B cell (primary cell): ENCODE data around the gene EGFLAM.

Experiments used
- EZH2 ChIP-seq: IDR thresholded peaks from 2 replicates; pipeline ENCODE4 v1.6.1; 2012; ENCODE audit warnings: borderline replicate concordance, low read depth, mild to moderate bottlenecking, moderate library complexity, low read length; ENCODE audit not compliant: insufficient read depth, poor library complexity, severe bottlenecking
- TF ChIP-seq, protein P1 (sequence below): fragments of 200-600 bp; IDR thresholded peaks from one replicate; pipeline ENCODE4 v1.8.0; 2022; ENCODE audit warnings: antibody characterized with exemption, mild to moderate bottlenecking

DNA sequence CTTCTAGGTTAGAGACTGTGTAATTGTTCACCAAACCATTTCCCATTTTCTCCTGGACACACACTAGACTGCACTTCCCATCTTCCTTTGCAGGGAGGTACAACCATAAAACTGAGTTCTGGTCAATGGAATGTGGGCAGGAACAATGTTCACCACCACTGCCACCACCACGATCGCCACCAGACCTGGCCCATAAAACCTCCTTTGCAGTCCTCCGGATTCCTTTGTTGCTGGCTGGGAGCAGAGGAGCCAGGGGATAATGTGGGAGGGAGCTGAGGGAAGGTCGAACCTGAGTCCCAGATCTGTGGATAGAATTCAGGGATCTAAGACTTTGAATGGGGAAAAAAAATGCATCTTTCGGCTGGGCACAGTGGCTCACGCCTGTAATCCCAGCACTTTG lies 29.4 kb upstream of the EGFLAM start:
- TF ChIP-seq, protein P1, sequence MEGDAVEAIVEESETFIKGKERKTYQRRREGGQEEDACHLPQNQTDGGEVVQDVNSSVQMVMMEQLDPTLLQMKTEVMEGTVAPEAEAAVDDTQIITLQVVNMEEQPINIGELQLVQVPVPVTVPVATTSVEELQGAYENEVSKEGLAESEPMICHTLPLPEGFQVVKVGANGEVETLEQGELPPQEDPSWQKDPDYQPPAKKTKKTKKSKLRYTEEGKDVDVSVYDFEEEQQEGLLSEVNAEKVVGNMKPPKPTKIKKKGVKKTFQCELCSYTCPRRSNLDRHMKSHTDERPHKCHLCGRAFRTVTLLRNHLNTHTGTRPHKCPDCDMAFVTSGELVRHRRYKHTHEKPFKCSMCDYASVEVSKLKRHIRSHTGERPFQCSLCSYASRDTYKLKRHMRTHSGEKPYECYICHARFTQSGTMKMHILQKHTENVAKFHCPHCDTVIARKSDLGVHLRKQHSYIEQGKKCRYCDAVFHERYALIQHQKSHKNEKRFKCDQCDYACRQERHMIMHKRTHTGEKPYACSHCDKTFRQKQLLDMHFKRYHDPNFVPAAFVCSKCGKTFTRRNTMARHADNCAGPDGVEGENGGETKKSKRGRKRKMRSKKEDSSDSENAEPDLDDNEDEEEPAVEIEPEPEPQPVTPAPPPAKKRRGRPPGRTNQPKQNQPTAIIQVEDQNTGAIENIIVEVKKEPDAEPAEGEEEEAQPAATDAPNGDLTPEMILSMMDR = no peak
- no peak for TF ChIP-seq EZH2
